HG03060 (cell line): ENCODE measurements around the gene FAM216B.
"Not testable (repeated sequence)": the region's sequence is repeated elsewhere in the genome, so short reads cannot be mapped to it uniquely, and the experiment has no call there.

Source experiments
- ATAC-seq: cut with Tn5 transposase; IDR thresholded peaks from one replicate; pipeline ENCODE4 v1.9.1; 2021; ENCODE audit warnings: low read depth, moderate number of reproducible peaks; ENCODE audit not compliant: unreplicated experiment

FAM216B gene

DNA sequence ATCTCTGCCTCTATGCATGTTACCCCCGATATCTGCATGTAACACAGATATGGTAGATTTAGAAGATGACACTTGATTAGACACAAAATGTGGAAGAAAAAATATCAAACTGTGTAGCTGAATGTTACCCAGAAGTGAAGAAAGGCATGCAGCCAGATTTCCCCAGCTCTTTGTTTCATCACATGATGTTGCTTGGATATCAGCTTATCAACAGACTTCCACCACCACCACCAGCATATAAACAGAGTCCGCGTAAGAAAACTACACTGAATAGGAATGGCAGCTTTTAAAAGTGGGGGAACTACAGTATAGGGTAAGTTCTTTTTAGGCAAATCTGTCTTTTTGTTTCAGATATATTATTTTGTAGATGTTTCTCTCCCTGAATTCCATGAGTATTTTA lies at the start of gene FAM216B:
Gene FAM216B (plus strand): TSS at position 233 of the 400 bp plus-strand sequence. CDS start 2,484 bp downstream, outside the sequence.
- ATAC-seq = no peak

DNA sequence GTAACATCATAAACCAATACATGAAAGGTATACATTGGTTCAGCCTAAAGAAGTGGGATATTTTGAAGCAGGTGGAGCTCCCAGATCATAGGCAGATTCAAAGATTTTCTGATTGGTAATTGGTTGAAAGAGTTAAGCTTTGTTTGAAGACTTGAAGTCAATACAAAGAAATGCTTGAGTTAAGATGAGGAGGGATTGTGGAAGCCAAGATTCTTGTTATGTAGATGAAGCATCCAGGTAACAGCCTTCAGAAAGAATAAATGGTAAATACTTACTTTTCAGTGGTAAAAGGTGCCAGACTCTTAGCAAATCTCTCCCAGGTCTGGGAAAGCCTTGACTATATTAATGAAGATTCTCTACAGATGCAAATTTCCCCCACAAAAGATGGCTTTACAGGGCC lies 49.3 kb upstream of the FAM216B start:
- ATAC-seq = no peak

DNA sequence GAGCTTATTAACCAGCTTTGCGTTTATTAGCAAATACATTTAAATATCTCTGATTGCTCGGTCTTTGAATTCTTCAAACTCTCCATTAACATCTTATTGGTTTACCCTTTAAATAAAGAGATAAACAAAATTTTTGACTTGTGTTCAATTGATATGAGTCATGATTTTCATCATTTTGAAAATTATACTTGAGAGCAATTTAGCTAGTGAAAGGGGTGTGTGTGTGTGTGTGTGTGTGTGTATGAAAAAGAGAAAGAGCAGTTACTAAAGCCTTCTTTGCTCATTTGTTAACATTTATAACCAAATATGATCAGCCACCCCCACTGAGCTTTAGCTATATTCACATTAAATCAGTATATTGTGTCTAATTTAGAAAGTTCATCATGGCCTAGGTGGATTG lies 48.3 kb upstream of the FAM216B start:
- no peak for ATAC-seq

DNA sequence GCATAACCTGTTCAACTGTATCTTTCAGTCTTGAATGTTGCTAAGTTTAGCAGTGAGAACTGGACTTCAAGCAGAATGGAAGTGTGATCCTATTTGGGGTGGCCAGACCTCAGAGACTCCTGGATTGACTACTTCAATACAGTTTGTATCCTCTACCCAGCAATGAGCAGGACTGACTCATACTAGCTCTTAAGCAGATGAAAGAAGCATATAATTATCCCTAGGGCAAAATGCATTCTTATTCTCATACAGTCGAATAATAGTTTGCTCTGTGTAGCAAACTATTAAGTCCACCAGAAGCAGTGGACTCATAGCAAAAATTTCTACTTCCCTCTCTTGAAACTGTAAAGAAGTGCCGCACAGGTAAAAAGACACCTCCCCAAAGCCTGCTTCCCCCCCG lies 46.4 kb upstream of the FAM216B start:
- ATAC-seq = no peak

DNA sequence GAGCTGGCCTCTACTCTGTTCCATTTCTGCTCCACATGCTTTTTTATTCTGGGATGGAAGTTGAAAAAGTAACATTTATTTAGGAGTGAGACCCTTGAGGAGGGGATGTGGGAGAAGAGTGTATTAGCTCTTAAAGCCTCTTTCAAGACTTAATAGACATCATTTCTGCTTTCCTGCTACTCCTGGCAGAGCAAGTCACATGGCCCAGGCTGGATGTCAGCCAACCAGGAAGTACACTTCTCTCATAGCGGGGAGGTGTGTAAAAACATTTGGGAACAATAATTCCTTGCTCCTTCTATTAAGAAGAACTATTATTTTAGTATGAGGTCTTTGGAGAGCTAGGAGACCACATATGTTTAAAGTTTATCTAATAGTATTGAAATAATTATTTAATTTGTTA lies 40.6 kb upstream of the FAM216B start:
- ATAC-seq = no peak

DNA sequence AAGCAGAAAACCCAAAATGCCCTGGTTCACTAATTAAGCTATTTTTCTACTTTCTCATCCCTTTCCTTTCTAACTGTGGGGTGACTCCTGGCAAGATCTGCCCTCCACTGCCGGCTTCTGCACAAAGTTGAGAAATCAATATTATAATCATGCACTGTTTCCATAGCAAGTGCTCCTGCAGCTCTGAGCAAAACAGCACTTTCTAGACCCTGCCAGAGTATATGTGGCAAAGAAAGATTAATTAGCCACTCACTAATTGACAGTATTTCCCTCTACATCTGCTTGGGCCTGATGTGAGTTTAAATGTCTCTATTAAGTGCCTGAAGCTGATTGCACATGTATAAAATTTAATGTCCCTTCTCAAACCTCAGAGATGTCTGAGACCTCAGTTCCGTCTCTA lies 39.5 kb upstream of the FAM216B start:
- no peak for ATAC-seq

DNA sequence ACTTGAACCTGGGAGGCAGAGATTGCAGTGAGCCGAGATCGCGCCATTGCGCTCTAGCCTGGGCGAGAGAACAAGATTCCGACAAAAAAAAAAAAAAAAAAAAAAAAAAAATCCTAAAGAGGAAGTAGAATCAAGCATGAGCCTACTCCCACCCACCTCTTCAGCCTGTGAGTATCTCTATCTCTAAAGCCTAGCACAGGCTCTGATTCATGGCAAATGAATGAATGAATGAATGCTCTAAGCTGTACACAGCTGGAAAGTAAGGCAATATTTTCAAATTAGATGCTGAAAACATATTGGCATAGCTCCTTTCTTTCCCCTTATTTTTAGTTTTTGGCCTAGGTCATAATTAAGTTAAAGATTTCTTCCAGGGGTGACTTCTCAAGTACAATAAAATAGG lies 35.7 kb upstream of the FAM216B start:
- no peak for ATAC-seq

DNA sequence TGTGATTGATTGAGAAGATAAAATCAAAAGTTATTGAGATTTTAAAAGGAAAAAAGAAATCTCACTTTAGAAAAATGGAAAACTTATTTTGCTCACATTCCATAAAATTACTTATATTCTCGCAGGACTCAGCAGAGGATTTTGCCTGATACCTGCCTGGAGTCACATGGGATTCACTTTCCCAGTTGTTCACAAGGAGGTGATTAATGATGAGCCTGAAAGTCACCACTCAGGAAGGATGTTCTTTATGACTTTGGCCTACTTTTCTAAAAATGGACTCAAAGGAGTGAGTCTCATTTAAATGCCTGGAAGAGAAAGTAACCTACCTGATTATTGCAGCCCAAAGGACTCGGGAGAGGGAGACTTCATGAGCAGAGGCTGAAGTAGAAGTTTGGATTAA lies 34.5 kb upstream of the FAM216B start:
- ATAC-seq = no peak

DNA sequence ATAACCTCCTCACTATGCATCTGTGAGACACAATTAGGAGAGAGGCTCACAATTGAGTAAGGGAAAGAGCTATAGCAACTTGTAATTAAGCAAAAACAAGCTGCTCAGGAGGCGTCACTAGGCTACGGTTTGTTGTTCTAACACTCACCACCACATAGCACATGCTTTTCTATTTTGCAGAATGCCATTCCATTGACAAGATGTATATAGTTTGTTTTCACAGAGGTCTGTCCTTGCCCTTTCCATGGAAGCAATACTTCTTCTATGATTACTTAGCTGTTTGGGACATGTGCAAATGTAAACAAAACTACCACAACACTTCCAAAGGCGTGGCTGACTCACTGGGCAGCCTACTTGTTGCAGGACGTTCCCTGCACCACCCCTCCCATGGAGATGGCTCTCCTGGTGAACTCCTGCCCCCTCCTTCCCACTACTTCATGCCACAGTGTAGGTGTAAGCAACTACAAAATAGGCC lies 33.9 kb upstream of the FAM216B start:
- no peak for ATAC-seq

DNA sequence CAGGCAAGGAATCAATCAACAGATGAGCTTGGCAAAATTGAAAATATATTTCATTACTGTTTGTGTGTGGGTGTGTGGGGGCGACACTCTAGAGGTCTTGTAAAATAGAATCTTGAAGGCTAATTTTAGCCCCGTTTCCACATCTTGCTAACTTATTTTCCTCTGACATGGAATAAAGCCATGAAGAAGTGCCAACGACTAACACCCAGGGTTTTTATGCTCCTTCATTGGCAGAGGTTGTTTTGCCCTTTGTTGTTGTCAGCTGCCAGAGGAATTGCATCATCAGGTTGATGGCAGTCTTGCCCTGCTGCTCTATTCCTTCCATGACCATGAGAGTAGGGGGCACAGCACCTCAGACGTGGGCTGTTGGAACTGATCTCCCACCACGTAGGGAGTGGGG lies 30.6 kb upstream of the FAM216B start:
- no peak for ATAC-seq

DNA sequence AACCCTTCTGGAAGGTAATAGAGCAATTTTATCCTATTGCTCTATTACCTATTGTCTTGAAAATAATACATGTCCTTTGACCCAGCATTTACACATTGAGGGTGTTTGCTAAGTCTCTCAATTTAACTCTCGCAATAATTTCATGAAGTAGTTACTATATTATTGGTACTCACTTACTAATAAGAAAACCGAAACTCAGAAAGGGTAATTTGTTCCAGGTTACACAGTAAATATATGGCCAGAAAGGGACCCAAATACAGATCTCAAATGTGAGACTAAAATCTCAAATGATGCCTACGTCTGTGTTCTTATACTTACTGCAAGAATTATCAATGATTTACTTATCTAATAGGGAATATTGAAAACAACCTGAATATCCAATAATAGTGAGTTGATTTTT lies 29.7 kb upstream of the FAM216B start:
- peak; percentile 80 for ATAC-seq

DNA sequence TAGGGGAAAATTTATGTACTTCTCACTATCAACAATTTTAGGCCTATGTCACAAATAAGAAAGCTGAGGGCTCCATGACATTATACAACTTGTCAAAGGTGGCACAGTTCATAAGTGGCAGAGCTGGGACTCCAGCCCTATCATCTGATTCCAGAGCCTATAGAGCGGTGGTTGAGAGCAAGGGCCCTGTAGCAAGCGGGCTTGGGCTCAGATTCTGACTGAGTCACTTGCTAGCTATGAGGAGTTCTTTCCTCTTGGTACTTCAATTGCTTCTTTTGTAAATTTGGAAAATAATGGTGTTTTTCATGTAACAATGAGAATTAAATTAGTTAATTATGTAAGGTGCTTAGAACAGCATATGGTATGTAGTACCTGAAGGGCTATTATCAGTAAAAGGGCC lies 28.7 kb upstream of the FAM216B start:
- no peak for ATAC-seq

DNA sequence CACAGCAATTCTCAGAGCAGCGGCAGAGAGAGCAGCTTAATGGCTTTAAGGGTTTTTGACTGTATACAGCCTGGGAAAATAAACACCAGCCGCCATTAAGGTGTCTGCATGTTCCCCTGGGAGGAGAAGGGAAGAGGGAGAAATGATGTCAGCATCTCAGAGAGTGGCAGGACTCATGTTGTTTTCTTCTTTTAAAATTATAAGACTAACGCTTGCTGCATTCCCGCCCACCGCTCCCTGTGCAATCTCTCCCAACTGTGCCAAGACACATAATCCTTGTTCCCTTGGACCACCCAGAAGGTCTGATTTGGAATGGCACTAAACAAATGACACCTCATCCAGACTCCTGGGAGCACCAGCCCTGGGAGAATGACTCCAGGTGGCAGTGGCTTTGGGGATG lies 27.7 kb upstream of the FAM216B start:
- no peak for ATAC-seq

DNA sequence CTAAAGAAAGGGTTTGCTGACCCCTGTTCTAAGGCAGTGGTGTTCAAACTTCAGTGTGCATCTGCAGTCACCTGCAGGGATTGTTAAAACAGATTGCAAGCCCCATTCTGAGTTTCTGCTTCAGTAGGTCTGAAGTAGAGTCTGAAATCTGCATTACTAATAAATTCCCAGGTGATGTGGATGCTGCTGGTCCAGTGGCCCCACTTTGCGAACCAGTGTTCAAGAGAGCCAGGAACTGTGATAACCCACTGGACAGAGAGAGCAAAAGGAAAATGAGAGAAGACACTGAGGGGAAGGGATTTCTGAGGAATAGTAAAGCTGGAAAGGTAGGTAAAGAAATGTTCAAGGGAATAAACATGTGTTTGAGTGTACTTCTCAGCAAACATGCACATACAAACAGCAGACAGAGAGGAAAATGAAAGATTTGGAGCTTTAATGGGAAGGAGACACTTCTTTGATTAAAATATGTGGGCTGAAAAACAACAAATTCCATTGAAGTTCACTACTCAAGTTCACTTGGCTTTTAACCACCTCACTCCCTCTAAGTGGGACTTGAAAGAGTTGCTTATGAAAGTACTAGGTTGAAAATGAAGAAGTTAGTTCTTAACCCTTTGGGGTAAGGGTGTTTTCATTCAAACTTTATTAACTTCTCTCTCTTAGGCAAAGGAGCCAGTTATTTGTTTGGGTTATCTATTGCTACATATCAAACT lies 26.4 kb upstream of the FAM216B start:
- no peak for ATAC-seq

DNA sequence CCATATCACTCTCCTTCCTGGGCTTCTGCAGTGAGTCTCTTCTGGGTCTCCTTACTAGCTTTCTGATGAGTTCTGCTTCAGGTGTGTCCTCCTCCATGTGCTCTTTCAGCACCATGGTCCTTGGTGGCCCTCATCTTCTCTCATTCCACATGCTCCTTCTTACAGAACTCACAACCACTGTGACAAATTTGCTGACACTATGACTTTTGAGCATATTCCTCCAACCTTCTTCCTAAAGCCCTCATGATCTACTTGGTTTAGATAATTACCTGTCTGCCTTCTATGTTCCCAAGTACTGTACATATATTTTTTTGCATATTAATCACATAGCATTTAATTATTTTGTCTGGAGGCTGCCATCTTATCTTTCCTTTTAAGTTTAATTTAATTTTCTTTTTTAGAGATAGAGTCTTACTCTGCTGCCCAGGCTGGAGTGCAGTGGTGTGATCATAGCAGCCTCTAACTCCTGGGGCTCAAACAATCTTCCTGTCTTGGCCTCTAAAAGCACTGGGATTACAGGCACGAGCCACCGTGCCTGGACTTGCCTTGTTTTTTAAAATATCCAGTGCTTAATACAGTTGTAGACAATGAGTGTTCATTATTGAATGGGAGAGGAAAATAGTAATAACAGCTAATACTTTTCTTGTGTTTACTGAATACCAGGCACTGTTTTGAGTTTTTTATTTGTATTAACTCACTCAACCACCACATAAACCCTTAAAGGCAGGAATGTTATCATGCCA lies 23.5 kb upstream of the FAM216B start:
- no peak for ATAC-seq

DNA sequence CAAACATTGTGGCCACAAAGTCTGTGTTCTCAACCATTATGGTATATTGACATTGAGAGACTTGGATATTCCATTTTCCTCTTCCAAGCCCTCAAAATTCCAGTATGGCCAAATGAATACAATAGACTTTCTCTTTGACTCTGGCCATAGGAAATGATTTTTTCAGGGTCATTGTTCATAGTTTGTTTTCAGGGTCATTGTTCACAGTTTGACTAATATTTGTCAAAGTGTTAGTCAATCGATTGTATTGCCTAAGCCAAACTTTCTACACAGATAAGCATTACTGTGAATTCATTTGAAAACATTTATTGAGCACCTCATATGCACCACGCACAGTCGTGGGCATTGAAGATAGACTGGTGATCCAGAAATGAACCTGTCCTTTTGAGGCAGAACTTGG lies 22.9 kb upstream of the FAM216B start:
- ATAC-seq = no peak

DNA sequence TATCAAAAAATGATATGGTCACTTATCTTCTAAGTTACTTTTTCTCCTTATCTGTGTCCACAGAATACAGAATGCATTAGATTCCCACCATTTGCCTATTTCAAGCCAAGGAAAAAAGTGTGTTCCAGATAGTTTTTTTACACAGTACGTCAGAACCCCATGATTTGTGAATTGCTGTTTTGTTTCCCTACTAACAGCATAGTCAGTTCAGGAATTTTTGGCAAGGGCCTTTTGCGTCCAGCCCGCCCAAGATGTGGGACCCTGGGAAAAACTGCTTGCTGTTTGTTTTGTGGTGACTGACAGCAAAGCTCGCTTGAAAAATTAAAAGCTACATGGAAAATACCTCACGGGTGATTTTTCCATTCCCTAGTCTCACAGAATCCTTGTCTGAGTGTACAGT lies 20.4 kb upstream of the FAM216B start:
- no peak for ATAC-seq

DNA sequence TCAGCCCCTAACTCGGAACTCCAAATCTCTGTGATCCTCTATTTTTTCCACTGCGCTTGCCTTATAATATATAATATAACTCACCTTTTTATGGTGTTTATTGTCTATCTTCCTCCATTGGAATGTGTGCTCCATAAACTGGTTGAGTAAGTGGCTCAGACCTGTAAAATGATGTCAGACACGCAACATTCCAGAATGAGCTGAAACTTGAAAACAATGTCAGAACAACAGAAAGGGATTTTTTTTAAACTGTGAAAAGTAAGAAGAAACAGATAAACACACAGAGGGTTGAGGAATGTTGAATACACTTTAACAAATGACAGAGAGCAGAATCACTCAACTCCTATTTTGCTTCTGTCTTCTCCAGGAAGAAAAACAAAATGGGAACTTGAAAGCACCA lies 19.1 kb upstream of the FAM216B start:
- ATAC-seq = no peak

DNA sequence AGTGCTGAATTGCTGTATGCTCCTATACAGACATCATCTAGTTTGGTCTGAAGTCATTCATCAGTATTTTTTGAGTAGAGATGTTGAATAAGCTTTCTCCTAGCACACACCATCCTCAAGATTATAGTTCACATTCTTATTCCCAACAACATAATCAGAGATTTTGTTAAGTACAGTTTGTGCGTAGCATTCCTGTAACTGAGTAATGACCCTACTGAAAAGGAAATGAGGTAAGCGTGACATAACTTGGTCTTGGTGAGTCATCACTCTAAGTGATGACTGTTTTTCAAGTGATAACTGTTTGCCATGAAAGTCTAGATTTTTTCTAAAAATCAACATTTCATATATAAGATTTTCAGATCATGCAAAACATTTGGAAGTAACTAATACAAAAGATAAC lies 18.5 kb upstream of the FAM216B start:
- ATAC-seq = no peak

DNA sequence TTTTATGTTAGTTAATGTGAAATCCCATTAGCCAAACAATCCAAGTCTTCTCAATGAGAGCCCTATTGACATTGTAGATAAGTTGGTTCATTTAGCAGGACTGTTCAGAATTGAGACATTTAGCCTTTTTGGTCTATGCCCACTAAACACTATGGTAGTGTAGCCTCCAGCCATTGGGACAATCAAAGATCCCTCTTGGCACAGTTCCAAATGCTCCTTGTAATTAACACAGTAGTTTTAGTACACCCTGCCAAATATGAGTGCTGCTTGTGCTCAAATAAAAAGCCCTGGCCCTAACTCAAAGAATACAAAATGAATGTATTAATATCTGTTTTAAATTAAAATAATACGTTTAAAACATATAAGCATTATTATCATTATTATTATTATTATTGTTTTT lies 15.4 kb upstream of the FAM216B start:
- no peak for ATAC-seq

DNA sequence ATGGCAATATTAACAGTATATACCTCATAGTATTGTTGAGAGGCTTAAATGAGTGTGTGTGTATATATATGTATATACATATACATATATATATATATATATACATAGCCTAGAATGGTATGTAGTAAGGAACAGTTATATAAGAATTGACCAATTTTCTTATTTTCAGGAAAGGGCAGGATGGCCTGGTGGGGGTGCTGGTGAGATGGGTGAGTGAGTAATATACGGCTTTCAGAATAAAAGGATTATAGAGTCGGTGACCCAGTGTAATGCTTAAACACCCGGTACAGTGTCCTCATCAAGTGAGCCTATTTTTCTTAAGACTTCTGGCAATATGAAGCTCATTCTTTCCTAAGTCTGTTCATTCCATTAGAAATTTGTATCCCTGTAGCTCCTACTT lies 11.7 kb upstream of the FAM216B start:
- no peak for ATAC-seq

DNA sequence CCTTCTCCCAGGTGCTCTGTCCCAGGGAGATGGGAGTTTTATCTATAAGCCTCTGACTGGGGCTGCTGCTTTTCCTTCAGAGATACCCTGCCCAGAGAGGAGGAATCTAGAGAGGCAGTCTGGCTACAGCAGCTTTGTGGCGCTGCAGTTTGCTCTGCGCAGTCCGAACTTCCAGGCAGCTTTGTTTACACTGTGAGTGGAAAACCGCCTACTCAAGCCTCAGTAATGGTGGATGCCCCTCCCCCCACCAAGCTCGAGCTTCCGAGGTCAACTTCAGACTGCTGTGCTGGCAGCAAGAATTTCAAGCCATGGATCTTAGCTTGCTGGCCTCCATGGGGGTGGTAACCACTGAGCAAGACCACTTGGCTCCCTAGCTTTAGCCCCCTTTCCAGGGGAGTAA lies 4.8 kb upstream of the FAM216B start:
- ATAC-seq = not testable (repeated sequence)
